Measurements from ENCODE around the gene DNAH17.
"Not testable (repeated sequence)": the region's sequence is repeated elsewhere in the genome, so short reads cannot be mapped to it uniquely, and the experiment has no call there.

DNAH17 gene

DNA sequence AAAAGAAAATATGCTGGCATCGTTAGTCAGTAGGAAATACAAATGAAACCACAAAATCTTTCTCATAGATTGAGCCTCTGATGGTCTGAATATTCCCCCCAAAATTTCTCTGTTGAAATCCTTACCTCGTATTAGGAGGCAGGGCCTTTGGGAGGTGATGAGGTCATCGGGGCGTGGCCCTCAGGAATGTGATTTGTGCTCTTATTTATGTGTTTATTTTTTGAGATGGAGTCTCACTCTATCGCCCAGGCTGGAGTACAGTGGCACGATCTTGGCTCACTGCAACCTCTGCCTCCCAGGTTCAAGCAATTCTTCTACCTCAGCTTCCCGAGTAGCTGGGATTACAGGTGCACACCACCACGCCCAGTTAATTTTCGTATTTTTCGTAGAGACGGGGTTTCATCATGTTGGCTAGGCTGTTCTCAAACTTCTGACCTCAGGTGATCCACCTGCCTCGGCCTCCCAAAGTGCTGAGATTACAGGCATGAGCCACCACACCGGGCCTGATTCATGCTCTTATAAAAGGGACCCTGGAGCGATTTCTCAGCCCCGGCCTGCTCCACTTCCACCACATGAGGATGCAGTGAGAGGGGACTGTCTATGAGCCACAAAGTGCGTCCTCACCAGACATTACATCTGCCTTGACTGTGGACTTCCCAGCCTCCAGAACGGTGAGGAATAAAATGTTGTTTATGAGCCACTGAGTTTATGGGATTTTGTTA lies 53.1 kb downstream of the DNAH17 start:
- no peak for DNase-seq

- DNase-seq = no peak
Observed at GRCh38 chr17:78522031-78522809, 55.0 kb downstream of the DNAH17 start.

- no peak for DNase-seq
Observed at GRCh38 chr17:78517421-78517820, 59.8 kb downstream of the DNAH17 start.

DNA sequence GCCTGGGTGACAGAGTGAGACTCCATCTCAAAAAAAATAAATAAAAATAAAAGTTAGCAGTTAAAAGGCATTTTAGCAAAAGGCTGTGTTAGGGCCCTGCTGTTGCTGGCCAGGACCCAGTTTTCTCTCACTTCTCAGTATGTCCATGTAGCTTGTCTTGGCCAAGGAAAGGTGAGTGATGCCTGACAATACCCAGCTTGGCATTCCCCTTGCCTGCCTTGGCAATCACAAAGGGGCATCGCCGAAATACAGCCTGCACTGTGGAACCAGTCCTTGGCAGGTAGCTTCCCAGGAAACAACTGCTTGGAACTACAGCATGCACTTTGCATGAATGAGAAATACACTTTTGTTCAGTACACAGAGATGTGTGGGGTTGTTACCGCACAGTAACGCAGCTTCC lies 61.7 kb downstream of the DNAH17 start:
- no peak for DNase-seq

DNA sequence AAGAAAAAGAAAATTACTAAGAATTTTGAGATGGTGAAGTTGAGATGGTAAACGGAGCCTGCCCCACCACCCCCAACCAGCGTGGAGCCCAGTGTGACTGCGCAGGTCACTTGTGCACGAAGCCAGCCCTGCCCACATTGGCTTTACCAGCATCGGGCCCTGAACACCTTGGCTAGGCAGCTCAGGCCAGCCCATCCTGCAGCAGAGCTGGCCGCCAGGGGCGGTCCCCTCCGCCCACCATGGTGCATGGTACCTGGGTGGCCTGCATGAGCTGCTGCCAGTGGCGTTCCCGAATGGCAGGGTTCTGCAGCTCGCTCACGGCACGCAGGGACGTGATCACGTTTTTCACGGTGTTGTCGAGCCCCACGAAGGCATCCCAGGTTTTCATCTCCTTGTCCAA lies 62.7 kb downstream of the DNAH17 start:
- DNase-seq = no peak

GRCh38 chr17:78512976-78513375 lies 64.2 kb downstream of the DNAH17 start:
- DNase-seq = no peak

- no peak for DNase-seq
Observed at GRCh38 chr17:78510141-78511075, 66.8 kb downstream of the DNAH17 start.

GRCh38 chr17:78507526-78507925 lies 69.7 kb downstream of the DNAH17 start:
- no peak for DNase-seq

GRCh38 chr17:78506454-78507309 lies 70.5 kb downstream of the DNAH17 start:
- no peak for DNase-seq

DNA sequence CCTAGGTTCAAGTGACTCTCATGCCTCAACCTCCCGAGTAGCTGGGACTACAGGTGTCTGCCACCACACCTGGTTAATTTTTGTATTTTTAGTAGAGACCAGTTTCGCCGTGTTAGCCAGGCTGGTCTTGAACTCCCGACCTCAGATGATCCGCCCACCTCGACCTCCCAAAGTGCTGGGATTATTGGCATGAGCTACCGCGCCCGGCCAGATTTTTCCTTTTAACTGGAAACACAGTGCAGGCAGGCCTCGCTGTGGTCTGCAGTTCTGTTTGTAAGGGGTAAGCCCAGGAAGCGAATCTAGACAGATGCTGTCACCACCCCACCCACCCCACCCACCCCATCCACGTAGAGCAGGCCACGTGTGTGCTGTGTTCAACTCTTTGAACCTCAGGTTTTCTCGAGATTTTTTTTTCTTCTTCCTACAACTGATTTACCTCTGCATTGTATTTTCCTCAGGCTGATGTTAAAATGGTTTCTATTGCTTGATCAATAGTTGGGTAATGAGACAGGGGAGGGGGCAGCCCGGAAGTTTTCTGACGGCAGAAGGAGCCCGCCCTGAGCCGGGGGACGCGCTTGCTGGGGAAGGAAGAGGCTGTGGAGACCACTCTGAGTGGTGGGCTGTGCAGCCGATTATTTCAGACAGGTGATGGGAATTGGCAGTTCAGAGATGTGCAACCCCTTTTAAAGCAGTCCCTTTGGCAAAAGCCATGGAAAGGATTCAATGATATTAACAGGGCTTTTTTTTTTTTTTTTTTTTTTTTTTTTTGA lies 72.9 kb downstream of the DNAH17 start:
- DNase-seq = no peak

DNA sequence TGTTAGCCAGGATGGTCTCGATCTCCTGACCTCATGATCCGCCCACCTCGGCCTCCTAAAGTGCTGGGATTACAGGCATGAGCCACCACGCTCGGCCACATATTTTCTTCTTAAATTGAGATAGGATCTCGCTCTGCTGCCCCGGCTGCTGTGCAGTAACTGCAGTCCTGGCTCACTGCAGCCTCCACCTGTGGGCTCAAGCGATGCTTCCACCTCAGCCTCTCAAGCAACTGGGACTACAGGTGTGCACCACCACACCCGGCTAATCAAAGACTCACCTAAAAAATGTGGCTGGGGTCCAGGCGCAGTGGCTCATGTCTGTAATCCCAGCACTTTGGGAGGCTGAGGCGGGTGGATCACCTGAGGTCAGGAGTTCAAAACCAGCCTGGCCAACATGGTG lies 73.8 kb downstream of the DNAH17 start:
- DNase-seq = not testable (repeated sequence)

DNA sequence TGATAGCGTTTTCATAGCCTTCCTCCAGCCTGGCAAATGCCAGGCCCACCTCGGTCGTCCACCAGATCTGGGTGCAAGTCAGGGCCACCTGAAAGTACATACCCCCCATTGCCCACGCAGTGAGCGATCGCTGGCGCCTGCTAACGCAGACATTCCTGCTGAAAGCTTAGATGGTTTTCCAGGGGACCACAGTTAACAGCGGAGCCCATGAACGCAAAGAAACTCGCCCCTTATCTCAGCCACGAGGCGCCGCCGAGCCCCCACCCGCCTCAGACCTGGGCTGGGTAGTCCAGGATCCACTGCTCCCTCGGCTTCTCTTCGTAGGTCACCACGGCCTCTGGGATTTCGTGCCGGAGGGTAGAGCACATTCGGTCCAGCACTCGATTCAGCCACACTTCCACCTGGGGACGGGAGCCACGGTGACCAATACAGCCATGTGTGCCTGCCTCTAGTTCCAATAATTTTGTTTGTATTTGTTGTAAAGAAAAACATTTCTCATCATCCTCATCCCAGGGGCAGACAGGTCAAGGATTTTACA lies 74.5 kb downstream of the DNAH17 start:
- DNase-seq = no peak

GRCh38 chr17:78501241-78502036 lies 75.8 kb downstream of the DNAH17 start:
- no peak for DNase-seq

DNA sequence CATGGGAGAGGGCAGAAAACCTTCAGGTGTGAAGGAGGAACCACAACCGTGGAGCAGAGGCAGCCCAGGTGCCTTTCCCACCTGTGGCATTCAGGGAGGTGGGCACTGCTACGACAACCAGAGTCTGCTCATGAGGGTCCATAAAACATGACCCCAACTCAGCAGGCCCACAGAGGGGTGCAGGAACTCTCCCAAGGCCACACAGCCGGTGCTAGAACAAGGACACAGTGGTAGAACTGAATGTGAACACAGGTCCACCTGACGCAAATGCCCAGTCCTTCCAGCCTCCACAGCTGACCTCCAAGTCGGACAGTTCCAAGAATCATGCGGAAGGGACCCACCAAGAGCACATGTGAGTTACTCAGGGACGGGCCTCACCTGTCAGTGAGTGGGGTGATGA lies 76.4 kb downstream of the DNAH17 start:
- no peak for DNase-seq

DNA sequence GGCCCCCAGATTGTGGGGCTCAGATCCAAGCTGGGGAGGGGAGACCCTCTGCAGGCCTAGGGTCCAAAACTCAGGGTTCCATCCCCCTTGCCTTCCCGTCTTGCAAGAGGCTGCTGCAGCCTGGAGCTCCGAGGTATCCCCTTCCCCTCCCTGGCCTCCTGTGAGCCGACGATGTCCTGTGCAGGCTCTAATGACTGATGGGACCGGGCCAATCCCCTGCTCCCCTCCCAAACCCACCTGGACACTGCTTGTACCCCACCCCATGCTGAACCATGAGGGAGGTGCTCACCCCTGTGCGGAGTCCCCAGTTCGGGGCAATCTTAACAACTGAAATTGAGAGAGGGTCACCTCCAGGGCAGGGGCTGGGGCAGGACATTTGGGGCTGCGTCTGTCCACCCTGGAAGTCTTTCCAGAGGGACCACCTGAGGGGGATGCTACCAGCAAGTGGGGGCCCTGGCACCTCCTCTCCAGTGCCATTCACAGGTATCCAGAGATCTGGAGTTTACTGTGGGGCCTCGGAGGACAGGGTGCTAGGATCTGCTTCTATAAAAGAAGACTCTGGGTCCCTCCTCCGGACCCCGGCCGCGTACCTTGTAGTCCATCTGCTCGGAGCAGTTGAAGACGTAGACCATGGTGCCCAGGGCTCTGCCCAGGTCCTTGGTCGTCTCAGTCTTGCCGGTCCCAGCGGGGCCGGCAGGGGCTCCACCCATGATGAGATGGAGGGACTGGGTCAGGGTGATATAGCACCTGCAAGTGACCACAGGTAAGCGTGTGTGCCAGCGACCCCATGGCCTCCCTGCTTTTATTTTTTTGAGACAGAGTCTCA lies 77.3 kb downstream of the DNAH17 start:
- DNase-seq = no peak

DNA sequence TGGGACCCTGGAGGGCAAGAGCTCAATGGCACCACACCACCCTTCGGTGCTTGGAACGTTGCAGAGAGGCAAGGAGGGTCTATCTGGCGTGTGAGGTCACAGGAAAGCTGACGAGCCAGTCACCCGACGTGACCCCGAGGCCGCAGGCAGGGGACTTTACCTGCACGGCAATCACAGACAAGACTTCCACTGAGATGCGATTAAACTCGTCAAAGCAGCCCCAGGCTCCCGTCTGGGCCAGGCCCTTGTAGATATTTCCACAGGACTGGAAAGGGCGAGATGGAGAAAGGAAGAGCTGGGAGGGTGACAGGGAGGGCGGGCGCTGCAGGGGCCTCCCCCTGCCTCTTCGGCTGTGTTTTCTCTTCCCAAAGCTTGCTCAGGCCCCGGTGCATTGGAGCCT lies 78.3 kb downstream of the DNAH17 start:
- DNase-seq = no peak

- peak; percentile 78 for DNase-seq
Observed at GRCh38 chr17:78497115-78497540, 80.1 kb downstream of the DNAH17 start.

DNA sequence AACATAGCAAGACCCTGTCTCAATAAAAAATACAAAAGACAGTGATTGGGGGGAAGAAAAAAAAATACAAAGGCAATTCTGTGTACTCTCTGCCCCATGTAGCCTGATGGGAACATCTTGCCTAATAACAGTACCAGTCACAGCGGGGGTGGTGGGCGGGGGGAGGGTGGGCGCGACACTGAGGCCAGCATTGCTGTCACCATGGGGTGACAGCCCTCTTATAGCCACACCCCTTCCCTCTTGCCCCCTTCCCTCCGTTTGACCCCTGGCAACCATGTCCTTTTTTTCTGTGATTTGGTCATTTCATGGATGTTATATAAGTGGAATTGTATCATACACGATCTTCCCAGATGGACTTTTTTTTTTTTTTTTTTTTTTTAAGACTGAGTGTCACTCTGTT lies 80.9 kb downstream of the DNAH17 start:
- no peak for DNase-seq

- no peak for DNase-seq
Observed at GRCh38 chr17:78495634-78496033, 81.6 kb downstream of the DNAH17 start.
